Small intestine (tissue), 7 donors: ENCODE data around the gene TBC1D28. TPM values are rescaled to one million over a fixed set of nuclear protein-coding genes. Genes with fewer than 3 reads are reported as not detected.
A peak's percentile ranks its signal among the peaks of the same experiment; 100 is the strongest.
"Not testable (repeated sequence)": the region's sequence is repeated elsewhere in the genome, so short reads cannot be mapped to it uniquely, and the experiment has no call there.

Experiments used
- DNase-seq, 2 donors: peaks; one replicate each; pipeline versions ENCODE4 v3.0.0 to v3.0.0-alpha.2; 2013
- FAIRE-seq: peaks from 2 replicates; lab custom pipeline; 2012; peaks lifted over from hg19 to GRCh38; lab: Jason Lieb, UNC
- H3K27ac ChIP-seq, 3 donors: one replicate each; pipeline ENCODE4 v1.5.1; 2013; ENCODE audit warnings: low read length in 2 of 3, mild to moderate bottlenecking in 2 of 3, control low read depth in 1 of 3, inconsistent platforms in 1 of 3, low read depth in 1 of 3, moderate library complexity in 1 of 3
- H3K27me3 ChIP-seq, 3 donors: one replicate each; pipeline ENCODE4 v1.6.1; 2013; ENCODE audit warnings: low read length in 3 of 3, inconsistent platforms in 1 of 3; ENCODE audit not compliant: control insufficient read depth in 3 of 3, insufficient read depth in 3 of 3
- H3K36me3 ChIP-seq, 3 donors: one replicate each; pipeline ENCODE4 v1.6.1; 2013; ENCODE audit warnings: low read length in 3 of 3, inconsistent platforms in 1 of 3, low read depth in 1 of 3, mild to moderate bottlenecking in 1 of 3, moderate library complexity in 1 of 3; ENCODE audit not compliant: control insufficient read depth in 3 of 3, insufficient read depth in 2 of 3
- H3K4me1 ChIP-seq, 3 donors: one replicate each; pipeline ENCODE4 v1.6.1; 2013; ENCODE audit warnings: low read length in 2 of 3, inconsistent platforms in 1 of 3, low read depth in 1 of 3, mild to moderate bottlenecking in 1 of 3, moderate library complexity in 1 of 3; ENCODE audit not compliant: control insufficient read depth in 3 of 3, insufficient read depth in 2 of 3
- H3K4me3 ChIP-seq, 3 donors: one replicate each; pipeline ENCODE4 v1.5.1; 2013; ENCODE audit warnings: low read length in 3 of 3, control low read depth in 1 of 3, inconsistent platforms in 1 of 3, low read depth in 1 of 3, mild to moderate bottlenecking in 1 of 3, moderate library complexity in 1 of 3
- H3K9me3 ChIP-seq, 2 donors: one replicate each; pipeline ENCODE4 v1.6.1; 2013; ENCODE audit warnings: low read depth in 1 of 2, low read length in 1 of 2; ENCODE audit not compliant: control insufficient read depth in 2 of 2, insufficient read depth in 1 of 2
- WGBS, 3 donors: extraction: QIAGEN DNeasy Blood & Tissue Kit; methylation state at CpG; one replicate each; pipeline ENCODE4 v1.1.7; 2013; 5-methylcytosine and 5-hydroxymethylcytosine counted together
- polyA plus RNA-seq, 4 donors: library from polyadenylated mRNA; stranded (reverse) in 3 of 4; unstranded in 1 of 4; fragments of 200-250 nt in 3 of 4; fragments of 120-200 nt in 1 of 4; gene quantifications; one replicate each; pipeline versions ENCODE4 v1.2.1 to v1.2.3, GENCODE V29; 2013
- donor health status: healthy with polysubstance abuse.
- donor health status: control.
- donor health status: control.
- donor health status: Bipolar disorder and iron deficiency.
- donor health status: healthy.

The TBC1D28 gene
- polyA plus RNA-seq, 4 donors, result not detected

- H3K9me3 ChIP-seq, H3K36me3 ChIP-seq, H3K27ac ChIP-seq, FAIRE-seq, H3K4me3 ChIP-seq, H3K4me1 ChIP-seq: not testable (repeated sequence)
- 11 to 19% (median 14%) methylated on average over 52 to 56 of the region's 56 CpGs for whole genome bisulfite sequencing, 3 donors
- H3K27me3 ChIP-seq, result peaks cover 0 to 11% (median 2%) of the 10 kb centered on the region in 3 donors
- peak in 1 of 2 donors; percentile 2 for DNase-seq
These were observed 9.5 kb downstream of the TBC1D28 start for GRCh38 chr17:18634550-18635263.

DNA sequence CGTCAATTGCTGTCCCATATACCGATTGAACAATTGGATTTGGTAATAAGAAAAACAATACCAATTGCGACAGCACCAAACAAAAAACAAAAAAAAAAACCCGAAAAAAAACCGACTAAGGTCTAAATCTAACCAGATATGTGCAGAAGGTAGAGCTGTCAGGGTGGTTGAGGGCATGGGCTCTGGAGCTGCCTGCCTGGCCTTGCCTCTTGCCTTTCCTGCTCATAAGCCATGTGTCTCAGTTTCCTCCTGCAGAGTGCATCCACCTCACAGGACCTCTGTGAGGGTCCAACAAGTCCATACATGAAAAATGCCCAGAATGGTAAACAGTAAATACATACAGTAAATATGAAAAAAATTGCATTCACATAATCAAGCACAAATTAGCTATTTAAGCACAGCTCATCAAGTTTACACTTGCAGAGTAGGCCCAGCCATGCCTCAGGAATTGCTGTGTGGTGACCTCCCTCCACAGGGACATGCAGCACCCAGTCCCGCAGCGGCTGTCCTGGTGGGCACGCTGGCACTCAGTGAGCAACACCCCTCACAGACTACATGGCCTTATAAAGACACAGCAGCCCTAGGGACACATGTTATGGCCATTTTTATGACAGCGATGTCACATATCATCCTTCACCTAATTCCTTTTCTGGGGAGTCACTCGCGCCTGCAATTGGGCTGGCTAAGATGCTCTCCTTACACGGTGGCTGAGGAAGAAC is 17.9 kb downstream of the TBC1D28 start:
- H3K4me1 ChIP-seq, result no peaks in the 10 kb centered on the region
- H3K9me3 ChIP-seq, result no peaks in the 10 kb centered on the region
- no peak overlapping the region for H3K4me3 ChIP-seq
- H3K27ac ChIP-seq, result no peak overlapping the region
- no peak for FAIRE-seq
- no peaks in the 10 kb centered on the region for H3K36me3 ChIP-seq
- no peaks in the 10 kb centered on the region for H3K27me3 ChIP-seq
- no peak for DNase-seq
- whole genome bisulfite sequencing, 3 donors, result 76 to 83% (median 77%) methylated on average over 12 of the region's 12 CpGs

DNA sequence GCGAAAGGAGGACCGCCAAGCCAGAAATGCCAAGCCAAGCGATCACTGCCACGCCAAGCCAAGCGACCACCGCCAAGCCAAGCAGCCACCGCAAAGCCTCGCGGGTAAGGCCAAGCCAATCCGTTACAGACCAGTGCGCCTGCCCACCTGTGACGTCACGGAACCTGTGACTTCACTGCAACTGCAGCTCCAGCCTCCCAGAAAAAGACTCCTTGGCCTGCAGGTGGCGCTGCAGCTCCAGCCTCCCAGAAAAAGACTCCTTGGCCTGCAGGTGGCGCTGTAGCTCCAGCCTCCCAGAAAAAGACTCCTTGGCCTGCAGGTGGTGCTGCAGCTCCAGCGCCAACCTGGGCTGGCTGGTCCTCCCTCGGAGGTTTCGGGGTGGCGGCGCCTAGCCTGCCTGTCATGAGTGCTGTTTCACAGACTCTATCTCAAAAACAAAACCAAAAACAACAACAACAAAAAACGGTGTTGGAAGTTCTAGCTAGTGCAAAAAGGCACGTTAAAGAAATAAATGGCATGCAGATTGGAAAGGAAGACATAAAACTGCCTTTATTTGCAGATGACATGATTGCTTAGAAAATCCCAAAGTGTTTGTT is 18.6 kb downstream of the TBC1D28 start:
- Histone ChIP-seq H3K4me3 (peak overlapping the region; percentile 7 to 45 (median 35)), H3K27ac (peak overlapping the region in 1 of 3 donors; percentile 77)
- WGBS, 3 donors, result 6 to 18% (median 9%) methylated on average over 16 to 21 of the region's 22 CpGs
- H3K4me1 ChIP-seq, H3K27me3 ChIP-seq, H3K36me3 ChIP-seq, H3K9me3 ChIP-seq, FAIRE-seq: not testable (repeated sequence)
- DNase-seq, result peak; percentile 82 to 91

- H3K4me1 ChIP-seq, H3K9me3 ChIP-seq, FAIRE-seq, H3K27me3 ChIP-seq, H3K36me3 ChIP-seq: not testable (repeated sequence)
- Histone ChIP-seq H3K27ac (peak overlapping the region in 1 of 3 donors; percentile 77), H3K4me3 (peak overlapping the region; percentile 7 to 45 (median 35))
- WGBS, 3 donors, result 28 to 45% (median 34%) methylated on average over 7 to 26 of the region's 35 CpGs
- DNase-seq, result peak; percentile 6 to 9
These were observed 19.2 kb downstream of the TBC1D28 start for GRCh38 chr17:18624862-18625501.

DNA sequence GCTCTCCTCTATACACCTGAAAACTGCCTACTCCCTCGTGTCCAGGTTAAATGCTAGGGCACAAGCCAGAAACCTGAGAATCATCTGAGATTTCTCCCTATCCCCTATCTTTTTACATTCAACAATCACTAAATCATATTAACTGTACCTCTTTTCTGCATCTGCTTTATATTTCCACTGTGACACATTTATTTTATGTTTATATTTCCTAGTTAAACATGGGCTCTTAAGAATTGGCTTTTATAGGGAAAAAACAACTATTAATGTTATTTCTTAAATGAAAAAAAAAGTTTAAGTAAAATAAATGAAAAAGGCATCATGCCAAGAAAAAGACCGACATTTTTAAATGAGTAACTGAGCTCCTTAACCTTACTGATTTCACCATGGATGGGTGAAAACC is 26.6 kb downstream of the TBC1D28 start:
- FAIRE-seq, H3K4me1 ChIP-seq, H3K36me3 ChIP-seq, H3K27me3 ChIP-seq, DNase-seq, H3K4me3 ChIP-seq, H3K27ac ChIP-seq, H3K9me3 ChIP-seq: not testable (repeated sequence)
- whole genome bisulfite sequencing, 3 donors, result 57 to 91% (median 86%) methylated on average over 1 of the region's 2 CpGs

DNA sequence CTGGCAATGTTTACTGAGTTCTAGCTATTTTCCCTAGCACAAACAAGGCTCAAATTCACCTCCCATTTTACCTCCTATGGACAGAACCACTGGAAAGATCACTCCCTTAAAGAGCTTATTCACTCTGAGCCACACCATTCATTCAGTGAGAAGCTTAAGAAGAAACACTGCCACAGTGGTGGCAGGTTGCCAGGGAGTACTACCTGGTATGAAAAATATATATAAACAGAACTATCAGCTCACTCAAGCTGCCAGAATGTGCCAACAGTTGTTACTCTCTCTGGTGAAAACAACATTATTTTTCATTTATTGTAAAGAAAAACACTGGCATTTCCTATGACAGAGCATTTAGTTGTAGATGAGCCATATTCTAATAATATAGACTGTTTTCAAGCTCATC is 31.2 kb downstream of the TBC1D28 start:
- DNase-seq, H3K27me3 ChIP-seq: not testable (repeated sequence)

DNA sequence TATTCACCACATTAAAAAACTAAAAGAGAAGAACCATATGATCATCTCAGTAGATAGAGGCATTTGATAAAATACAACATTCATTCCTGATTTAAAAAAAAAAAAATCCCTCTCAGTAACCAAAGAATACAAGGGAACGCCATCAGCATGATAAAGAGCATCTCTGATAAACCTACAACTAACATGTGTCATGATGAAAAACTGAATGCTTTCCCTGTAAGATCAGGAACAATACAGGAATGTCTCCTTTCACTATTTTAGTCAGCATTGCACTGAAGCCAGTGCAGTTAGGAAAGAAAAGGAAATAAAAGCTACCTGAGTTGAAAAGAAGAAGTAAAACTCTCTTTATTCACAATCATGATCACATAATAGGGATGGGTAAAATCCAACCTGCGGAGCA is 51.1 kb downstream of the TBC1D28 start:
- H3K36me3 ChIP-seq, H3K27me3 ChIP-seq, H3K4me3 ChIP-seq, DNase-seq, FAIRE-seq, H3K27ac ChIP-seq, H3K4me1 ChIP-seq, H3K9me3 ChIP-seq: not testable (repeated sequence)
- whole genome bisulfite sequencing, 3 donors, result 79 to 80% (median 80%) methylated on average over 2 of the region's 2 CpGs

More for the DNA sequence above, 31.2 kb downstream of the TBC1D28 start:
- FAIRE-seq, H3K27ac ChIP-seq, H3K9me3 ChIP-seq, H3K4me1 ChIP-seq, H3K36me3 ChIP-seq, H3K4me3 ChIP-seq: not testable (repeated sequence)
